Epithelial cell of proximal tubule (primary cell): ENCODE measurements around the gene MN1. TPM values are rescaled to one million over a fixed set of nuclear protein-coding genes. Genes with fewer than 3 reads are reported as not detected.
"Not testable (repeated sequence)": the region's sequence is repeated elsewhere in the genome, so short reads cannot be mapped to it uniquely, and the experiment has no call there.

Experiments used
- DNase-seq: peaks from one replicate; pipeline ENCODE4 v3.0.0-alpha.2; 2011; ENCODE audit warnings: low read depth
- H3K4me3 ChIP-seq: 2 replicates; pipeline ENCODE4 v1.5.1; 2011; ENCODE audit warnings: low read depth, mild to moderate bottlenecking, low read length
- total RNA-seq: library from RNA; depleted of rRNA; stranded (reverse); fragments of >200 nt; gene quantifications from 2 replicates; pipeline ENCODE4 v1.2.3, GENCODE V29; 2015
- TF ChIP-seq, protein P1 (sequence below): conservative IDR thresholded peaks from 2 replicates; pipeline ENCODE4 v1.5.1; 2012; ENCODE audit warnings: low read depth, mild to moderate bottlenecking, low read length

MN1 gene
- total RNA-seq, 1 donor from 2014 or later: 0.06 TPM

DNA sequence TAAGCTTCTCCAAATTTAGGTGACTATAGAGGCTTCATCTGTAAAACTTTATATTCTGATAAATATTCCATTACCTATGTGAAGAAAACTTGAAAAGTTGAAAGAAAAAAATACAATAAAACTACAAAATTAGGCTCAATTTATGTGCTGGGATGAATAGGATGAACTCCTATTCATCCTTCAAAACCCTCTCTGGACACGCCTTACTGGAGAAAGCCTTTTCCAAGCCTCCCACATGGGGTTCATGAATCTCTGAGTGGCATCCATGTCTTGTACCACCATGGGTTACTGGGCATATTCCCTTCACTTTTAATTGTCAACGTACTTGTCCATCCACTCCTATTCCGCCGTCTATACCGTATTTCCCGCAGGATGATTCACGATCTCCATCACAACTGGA is 55.7 kb downstream of the MN1 start:
- no peak for DNase-seq
- no peak overlapping the region for H3K4me3 ChIP-seq
- TF ChIP-seq, protein P1, sequence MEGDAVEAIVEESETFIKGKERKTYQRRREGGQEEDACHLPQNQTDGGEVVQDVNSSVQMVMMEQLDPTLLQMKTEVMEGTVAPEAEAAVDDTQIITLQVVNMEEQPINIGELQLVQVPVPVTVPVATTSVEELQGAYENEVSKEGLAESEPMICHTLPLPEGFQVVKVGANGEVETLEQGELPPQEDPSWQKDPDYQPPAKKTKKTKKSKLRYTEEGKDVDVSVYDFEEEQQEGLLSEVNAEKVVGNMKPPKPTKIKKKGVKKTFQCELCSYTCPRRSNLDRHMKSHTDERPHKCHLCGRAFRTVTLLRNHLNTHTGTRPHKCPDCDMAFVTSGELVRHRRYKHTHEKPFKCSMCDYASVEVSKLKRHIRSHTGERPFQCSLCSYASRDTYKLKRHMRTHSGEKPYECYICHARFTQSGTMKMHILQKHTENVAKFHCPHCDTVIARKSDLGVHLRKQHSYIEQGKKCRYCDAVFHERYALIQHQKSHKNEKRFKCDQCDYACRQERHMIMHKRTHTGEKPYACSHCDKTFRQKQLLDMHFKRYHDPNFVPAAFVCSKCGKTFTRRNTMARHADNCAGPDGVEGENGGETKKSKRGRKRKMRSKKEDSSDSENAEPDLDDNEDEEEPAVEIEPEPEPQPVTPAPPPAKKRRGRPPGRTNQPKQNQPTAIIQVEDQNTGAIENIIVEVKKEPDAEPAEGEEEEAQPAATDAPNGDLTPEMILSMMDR: no peak

DNA sequence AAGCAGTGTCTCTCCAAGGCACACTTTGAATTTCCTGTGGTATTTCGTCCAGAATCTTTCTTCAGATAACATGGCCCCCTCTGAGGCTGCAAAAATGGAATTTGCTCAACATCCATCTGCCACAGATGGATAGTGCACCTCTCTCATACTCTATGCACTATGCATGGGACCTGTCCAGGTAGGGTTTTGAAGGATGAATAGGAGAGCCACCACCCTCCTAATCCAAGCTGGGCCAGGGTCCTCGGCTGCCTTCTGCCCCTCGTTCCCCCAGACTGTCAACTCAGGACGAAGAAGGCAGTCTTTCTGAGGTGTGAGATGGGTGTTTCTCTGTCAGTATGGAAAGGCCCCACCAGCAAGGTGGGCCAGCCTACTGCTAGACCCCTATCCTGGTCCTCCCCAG is 56.4 kb downstream of the MN1 start:
- no peak overlapping the region for H3K4me3 ChIP-seq
- DNase-seq: no peak
- TF ChIP-seq, protein P1: no peak

DNA sequence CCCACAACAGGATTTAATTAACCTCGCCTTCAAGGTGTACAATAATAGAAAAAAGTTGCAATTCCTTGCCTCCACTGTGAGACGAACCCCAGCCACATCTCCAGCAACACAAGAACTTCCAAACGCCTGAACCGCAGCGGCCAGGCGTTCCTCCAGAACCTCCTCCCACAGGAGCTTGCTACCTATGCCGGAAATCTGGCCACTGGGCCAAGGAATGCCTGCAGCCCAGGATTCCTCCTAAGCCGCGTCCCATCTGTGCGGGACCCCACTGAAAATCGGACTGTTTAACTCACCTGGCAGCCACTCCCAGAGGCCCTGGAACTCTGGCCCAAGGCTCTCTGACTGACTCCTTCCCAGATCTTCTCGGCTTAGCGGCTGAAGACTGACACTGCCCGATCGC is 57.5 kb downstream of the MN1 start:
- not testable (repeated sequence) for DNase-seq, H3K4me3 ChIP-seq

DNA sequence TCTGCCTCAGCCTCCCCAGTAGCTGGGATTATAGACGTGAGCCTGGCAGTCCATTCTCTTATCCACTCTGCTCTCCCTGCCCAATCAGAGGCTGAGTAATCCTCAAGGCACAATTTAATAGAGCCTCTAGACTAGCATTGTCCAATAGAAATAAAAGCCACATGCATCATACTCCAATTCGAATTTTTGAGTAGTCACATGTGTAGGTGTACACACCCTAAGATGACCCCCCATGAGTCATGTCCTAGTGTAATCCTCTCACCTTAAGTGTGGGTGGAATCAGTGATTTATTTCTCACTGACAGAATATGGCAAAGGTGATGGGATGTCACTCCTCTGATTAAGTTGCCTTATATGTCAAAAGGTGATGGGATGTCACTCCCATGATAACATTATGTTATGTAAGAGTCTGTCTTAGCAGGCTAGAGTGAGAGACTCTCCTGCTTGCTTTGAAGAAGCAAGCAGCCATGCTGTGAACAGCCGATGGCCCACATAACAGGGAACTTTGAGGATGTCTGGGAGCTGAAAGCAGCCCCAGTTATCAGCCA is 61.3 kb downstream of the MN1 start:
- DNase-seq: no peak

DNA sequence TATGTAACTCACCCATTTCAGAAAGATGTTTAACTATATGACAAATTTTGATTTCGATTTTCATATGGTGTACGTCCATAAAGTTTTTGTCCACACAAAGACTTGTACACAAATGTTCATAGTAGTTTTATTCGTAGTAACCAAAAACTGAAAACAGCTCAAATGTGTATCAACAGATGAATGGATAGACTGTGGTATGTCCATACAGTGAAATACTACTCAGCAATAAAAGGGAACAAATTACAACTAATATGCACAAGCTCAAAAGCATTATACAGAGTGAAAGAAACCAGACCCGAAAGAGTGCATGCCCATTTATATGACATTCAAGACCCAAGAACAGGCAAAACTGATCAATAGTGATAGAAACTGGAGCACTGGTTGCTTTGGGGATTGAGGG is 64.0 kb downstream of the MN1 start:
- TF ChIP-seq, protein P1: no peak
- DNase-seq: no peak
- no peak overlapping the region for H3K4me3 ChIP-seq

More for the DNA sequence above, 61.3 kb downstream of the MN1 start:
- TF ChIP-seq, protein P1: no peak
- H3K4me3 ChIP-seq: no peak overlapping the region

DNA sequence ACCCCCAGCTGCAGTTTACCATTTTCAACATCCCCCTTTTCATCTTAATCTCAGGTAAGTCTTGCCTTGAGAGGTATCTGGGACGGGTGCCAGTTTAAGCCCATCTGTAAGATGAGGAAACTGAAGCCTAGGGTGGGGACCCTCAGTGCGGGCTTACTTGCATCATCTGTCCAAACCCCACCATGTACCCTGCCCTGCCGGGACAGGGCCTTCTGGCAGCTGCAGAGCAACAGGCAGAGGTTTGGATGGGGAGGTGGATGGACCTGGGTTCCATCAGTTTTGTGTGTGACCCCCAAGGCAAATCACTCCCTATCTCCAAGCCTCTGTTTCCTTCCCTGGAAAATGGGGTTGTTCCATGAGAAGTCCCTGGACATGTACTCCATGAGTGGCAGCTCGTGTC is 67.5 kb downstream of the MN1 start:
- no peak overlapping the region for H3K4me3 ChIP-seq
- TF ChIP-seq, protein P1: no peak
- DNase-seq: no peak

DNA sequence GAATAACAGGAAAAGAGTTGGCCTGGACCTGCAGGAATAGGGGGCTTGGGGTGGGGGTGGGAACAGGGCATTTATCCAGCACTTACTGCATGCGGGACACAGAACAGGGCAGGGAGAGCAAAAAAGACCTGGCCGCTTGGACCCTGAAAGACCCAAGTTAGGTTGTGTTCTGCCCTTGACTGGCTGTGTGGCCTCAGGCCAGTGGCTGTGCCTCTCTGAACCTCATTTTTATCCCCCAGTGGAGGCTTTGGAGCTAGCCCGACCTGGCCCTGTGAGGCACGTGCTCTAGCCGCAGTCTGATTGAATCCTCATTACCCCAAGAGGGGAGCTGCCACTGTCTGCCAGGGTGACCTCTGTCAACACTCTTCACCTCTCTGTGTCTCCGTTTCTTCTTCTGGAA is 68.7 kb downstream of the MN1 start:
- no peak overlapping the region for H3K4me3 ChIP-seq
- no peak for DNase-seq
- TF ChIP-seq, protein P1: no peak
